ENCODE results near the gene DCTN1.

DNA sequence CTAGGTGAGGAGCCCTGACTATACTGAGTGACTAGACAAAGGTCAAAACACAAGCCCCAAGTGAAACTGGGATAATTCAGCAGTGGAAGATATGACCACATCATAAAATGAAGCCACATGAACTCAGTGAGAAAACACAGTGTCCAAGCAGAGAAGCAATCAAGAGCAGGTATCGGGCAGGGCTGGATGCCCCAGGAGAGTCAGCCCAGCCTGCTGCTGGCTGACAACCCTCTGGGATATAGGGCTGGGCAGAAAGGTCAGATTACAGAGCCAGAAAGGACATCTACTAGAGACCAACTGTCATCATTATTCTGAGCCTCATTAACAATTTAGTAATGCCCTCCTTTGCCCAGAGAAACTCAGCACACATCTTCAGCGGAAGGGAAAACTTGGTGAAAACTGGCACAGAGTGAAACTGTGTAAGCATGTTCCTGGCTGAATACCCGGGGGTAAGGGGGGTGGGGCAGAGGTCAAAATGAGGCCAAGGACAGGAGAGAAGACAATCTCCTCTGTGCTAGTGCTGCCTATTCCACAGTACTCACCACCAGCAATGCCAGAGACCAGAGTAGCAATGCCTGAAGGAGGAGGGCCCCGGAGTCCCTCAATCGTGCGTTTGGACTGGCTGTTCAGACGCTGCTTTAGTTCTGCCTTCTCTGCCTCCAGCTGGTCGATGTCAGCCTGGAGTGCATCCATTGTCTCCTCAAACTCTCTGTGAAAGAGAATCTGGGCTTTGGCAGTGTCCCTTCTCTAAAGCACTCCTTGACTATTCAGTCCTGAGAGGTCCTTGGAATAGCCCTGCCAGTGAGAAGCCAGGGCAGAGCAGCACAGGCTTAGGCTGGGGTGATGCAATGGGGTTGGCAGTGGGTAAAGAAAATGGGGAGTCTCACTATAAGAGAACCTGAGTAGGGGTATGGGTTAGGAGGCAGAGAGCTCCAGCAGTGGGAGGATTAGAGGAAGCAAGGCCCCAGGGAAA is 15.3 kb downstream of the DCTN1 start:
- TF ChIP-seq POLR2A (IDR thresholded peaks at IDR 0.05): no peak
- TF ChIP-seq, protein P1, sequence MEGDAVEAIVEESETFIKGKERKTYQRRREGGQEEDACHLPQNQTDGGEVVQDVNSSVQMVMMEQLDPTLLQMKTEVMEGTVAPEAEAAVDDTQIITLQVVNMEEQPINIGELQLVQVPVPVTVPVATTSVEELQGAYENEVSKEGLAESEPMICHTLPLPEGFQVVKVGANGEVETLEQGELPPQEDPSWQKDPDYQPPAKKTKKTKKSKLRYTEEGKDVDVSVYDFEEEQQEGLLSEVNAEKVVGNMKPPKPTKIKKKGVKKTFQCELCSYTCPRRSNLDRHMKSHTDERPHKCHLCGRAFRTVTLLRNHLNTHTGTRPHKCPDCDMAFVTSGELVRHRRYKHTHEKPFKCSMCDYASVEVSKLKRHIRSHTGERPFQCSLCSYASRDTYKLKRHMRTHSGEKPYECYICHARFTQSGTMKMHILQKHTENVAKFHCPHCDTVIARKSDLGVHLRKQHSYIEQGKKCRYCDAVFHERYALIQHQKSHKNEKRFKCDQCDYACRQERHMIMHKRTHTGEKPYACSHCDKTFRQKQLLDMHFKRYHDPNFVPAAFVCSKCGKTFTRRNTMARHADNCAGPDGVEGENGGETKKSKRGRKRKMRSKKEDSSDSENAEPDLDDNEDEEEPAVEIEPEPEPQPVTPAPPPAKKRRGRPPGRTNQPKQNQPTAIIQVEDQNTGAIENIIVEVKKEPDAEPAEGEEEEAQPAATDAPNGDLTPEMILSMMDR (IDR thresholded peaks at IDR 0.05): no peak
